Esophagus (tissue), 2 donors: ENCODE measurements around the gene ZNF880. TPM values are rescaled to one million over a fixed set of nuclear protein-coding genes. Genes with fewer than 3 reads are reported as not detected.
A peak's percentile ranks its signal among the peaks of the same experiment; 100 is the strongest.

ENCODE experiments used
- H3K27ac ChIP-seq, 2 donors: one replicate each; pipeline ENCODE4 v1.5.1; 2013; ENCODE audit warnings: low read depth in 2 of 2, mild to moderate bottlenecking in 2 of 2, inconsistent platforms in 1 of 2, low read length in 1 of 2, moderate library complexity in 1 of 2
- H3K27me3 ChIP-seq, 2 donors: one replicate each; pipeline ENCODE4 v1.6.1; 2013; ENCODE audit warnings: low read length in 2 of 2, control low read depth in 1 of 2, mild to moderate bottlenecking in 1 of 2; ENCODE audit not compliant: insufficient read depth in 2 of 2, control insufficient read depth in 1 of 2
- H3K36me3 ChIP-seq, 2 donors: one replicate each; pipeline ENCODE4 v1.6.1; 2013; ENCODE audit warnings: low read length in 1 of 2; ENCODE audit not compliant: control insufficient read depth in 2 of 2, insufficient read depth in 2 of 2
- H3K4me1 ChIP-seq, 2 donors: one replicate each; pipeline ENCODE4 v1.6.1; 2013; ENCODE audit warnings: low read length in 1 of 2; ENCODE audit not compliant: control insufficient read depth in 2 of 2, insufficient read depth in 2 of 2
- H3K4me3 ChIP-seq, 2 donors: one replicate each; pipeline ENCODE4 v1.5.1; 2013; ENCODE audit warnings: low read length in 2 of 2, mild to moderate bottlenecking in 2 of 2, low read depth in 1 of 2, moderate library complexity in 1 of 2
- H3K9me3 ChIP-seq, 2 donors: one replicate each; pipeline ENCODE4 v1.6.1; 2013; ENCODE audit warnings: mild to moderate bottlenecking in 2 of 2, low read depth in 1 of 2, low read length in 1 of 2, moderate library complexity in 1 of 2; ENCODE audit not compliant: control insufficient read depth in 2 of 2, insufficient read depth in 1 of 2
- WGBS, 2 donors: extraction: QIAGEN DNeasy Blood & Tissue Kit; methylation state at CpG; one replicate each; pipeline ENCODE4 v1.1.7; 2013; 5-methylcytosine and 5-hydroxymethylcytosine counted together
- polyA plus RNA-seq, 2 donors: library from polyadenylated mRNA; stranded (reverse); fragments of 200-250 nt; gene quantifications; one replicate each; pipeline ENCODE4 v1.2.3, GENCODE V29; 2013
- donor health status: healthy with polysubstance abuse.
- donor health status: Bipolar disorder and iron deficiency.

ZNF880 gene
- polyA plus RNA-seq, 2 donors: 5.4 to 5.7 TPM

DNA sequence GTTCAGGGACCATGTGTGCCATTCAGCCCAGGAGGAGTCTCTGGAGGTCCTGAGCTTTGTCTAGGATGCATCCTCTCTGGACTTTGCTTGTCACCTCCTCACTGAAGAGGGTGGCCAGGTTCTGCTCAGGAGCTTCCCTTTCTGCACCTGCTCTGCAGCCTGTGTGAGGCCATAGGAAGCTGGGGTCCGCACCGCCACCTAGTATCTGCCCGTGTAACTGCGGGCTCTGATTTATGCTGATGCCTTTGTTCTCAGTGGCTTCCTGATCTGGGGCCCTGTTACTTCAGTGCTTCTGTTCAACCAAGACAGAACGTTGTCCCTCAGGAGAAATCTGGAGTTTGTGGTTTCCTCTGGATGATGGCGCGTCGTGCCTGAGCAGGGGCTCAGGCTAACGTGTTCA lies 18.2 kb upstream of the ZNF880 start:
- Histone ChIP-seq H3K4me1 (no peaks in the 10 kb centered on the region), H3K27me3 (no peaks in the 10 kb centered on the region), H3K36me3 (no peaks in the 10 kb centered on the region), H3K9me3 (peaks cover 7 to 10% of the 10 kb centered on the region in 2 donors), H3K27ac (no peak overlapping the region), H3K4me3 (no peak overlapping the region)
- 77 to 85% methylated on average over 9 of the region's 9 CpGs for WGBS, 2 donors

DNA sequence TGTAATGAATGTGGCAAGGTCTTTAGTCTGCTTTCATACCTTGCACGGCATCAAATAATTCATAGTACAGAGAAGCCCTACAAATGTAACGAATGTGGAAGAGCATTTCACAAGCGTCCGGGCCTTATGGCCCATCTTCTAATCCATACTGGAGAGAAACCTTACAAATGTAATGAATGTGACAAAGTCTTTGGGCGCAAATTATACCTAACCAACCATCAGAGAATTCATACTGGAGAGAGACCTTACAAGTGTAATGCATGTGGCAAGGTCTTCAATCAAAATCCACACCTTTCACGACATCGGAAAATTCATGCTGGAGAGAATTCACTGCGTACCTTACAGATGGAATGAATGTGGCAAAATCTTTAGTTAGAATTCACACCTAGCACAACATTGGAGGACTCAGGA lies 3.3 kb upstream of the ZNF880 start:
- WGBS, 2 donors: 96 to 97% methylated on average over 8 of the region's 8 CpGs
- Histone ChIP-seq H3K27me3 (no peaks in the 10 kb centered on the region), H3K9me3 (peaks cover 7 to 15% of the 10 kb centered on the region in 2 donors), H3K36me3 (no peaks in the 10 kb centered on the region), H3K4me1 (no peaks in the 10 kb centered on the region), H3K27ac (no peak overlapping the region), H3K4me3 (no peak overlapping the region)

DNA sequence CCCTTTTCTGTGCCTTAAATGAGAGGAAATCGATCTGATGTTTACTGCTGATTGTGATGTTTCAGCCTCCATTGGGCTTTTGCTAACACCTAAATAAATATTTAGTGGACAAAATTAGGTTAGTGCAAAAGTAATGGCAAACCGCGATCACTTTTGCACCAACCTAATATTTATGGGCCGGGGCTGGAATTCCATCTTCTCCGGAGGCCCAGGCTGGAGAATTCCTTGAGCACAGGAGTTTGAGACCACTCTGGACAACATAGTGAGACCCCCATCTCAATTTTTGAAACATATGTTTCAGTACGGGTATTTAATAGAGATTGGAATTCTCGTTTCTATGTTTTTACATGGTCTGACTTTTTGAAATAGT lies 603 bp downstream of the ZNF880 start:
- Histone ChIP-seq H3K36me3 (peaks cover 8 to 9% of the 10 kb centered on the region in 2 donors), H3K4me3 (peak overlapping the region; percentile 87 to 89), H3K9me3 (peaks cover 2 to 15% of the 10 kb centered on the region in 2 donors), H3K27ac (peak overlapping the region; percentile 97 to 98), H3K4me1 (no peaks in the 10 kb centered on the region), H3K27me3 (no peaks in the 10 kb centered on the region)
- WGBS, 2 donors: 40 to 48% methylated on average over 7 of the region's 7 CpGs

DNA sequence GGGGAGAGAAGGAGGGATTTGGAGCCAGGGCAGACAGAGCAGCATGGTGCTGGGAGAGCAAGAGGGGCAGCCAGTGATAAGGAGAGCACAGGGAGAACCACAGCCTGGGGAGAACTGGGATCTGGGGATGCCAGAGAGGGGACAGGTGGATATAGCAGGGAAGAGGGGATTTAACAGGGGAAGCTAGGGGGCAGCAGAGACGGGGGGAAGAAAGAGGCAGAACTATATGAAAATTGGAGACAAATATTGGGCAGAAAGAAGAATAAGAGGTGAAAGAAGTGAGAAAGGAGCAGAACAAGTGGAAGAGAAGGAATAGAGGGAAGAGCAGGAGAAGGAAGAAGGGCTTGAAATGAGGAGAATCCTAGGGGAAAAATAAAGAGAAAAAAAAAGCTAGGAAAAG lies 21.4 kb downstream of the ZNF880 start:
- no peaks in the 10 kb centered on the region for H3K4me1 ChIP-seq
- peaks cover 20 to 22% of the 10 kb centered on the region in 2 donors for H3K9me3 ChIP-seq

DNA sequence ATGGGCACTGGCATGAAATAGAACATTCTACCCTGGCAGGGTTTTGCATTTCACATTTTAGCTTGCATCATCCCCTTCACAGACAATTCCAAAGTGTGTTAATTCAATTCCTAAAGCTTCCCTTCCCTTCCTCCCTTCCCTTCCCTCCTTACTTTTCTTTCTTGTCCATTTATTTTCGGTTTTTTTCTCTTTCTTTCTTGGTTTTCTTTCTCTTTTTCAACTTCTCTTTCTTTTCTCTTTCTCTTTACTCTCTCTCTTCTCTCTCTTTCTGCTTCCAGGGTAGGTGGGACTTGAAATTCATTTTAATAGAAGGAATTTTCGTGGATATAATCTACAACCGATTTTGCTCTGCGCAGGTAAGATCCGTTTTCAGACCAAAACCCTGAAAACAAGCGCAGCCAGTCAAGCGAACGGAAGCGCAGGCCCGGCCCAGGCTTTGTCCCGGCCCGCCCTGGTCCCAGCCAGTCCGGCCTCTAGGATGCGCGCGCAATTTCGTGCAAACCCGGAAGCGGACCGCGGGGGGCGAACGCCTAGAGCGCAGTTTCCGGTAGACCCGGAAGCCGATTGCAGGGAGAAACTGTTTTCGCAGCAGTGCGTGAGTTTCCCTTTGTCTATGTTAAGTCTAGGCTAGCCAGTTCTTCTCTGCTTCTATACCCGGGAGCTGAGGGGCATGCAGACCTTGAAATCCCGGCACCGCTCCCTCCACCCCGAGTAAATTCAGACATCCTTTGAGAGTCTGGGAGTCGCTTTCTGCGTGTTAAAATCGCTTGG lies 27.8 kb downstream of the ZNF880 start, which contains the start of gene ZNF528:
TSS of gene ZNF528 (plus strand) at position 540 of the 771 bp plus-strand sequence. CDS start 4,165 bp downstream, outside the sequence.
- WGBS, 2 donors: 1% methylated on average over 36 of the region's 36 CpGs
- Histone ChIP-seq H3K27me3 (no peaks in the 10 kb centered on the region), H3K4me1 (peaks cover 0 to 4% of the 10 kb centered on the region in 2 donors), H3K4me3 (peak within 1 kb of the TSS; percentile 73 to 74), H3K27ac (peak within 1 kb of the TSS; percentile 75 to 76), H3K9me3 (peaks cover 9 to 25% of the 10 kb centered on the region in 2 donors), H3K36me3 (peaks cover 0 to 8% of the 10 kb centered on the region in 2 donors)

More for the DNA sequence above, 21.4 kb downstream of the ZNF880 start:
- Histone ChIP-seq H3K36me3 (no peaks in the 10 kb centered on the region), H3K27me3 (no peaks in the 10 kb centered on the region), H3K4me3 (no peak overlapping the region), H3K27ac (no peak overlapping the region)
- 59 to 60% methylated on average over 1 of the region's 1 CpG for WGBS, 2 donors

DNA sequence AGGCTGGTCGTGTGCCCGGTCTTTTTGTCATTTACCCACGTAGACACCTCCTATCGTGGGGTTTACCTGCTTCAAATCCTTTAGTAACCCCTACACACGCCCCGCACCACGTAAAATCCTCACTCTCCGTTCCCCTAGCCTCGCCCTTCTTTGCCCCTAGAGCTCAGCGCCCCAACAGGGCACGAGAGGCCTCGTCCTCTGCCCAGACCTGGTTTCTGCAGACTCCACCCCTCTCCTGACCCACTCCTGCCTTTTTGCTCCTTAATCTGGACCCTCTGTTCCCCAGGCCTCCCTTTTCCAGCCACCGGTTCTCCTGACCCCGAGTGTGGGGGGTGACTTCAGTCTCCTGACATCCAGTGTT lies 28.3 kb downstream of the ZNF880 start:
- Histone ChIP-seq H3K4me1 (peaks cover 0 to 4% of the 10 kb centered on the region in 2 donors), H3K4me3 (peak overlapping the region; percentile 73 to 74), H3K36me3 (peaks cover 0 to 10% of the 10 kb centered on the region in 2 donors), H3K9me3 (peaks cover 9 to 25% of the 10 kb centered on the region in 2 donors), H3K27ac (peak overlapping the region; percentile 75 to 76), H3K27me3 (no peaks in the 10 kb centered on the region)
- 3 to 7% methylated on average over 14 of the region's 14 CpGs for WGBS, 2 donors

DNA sequence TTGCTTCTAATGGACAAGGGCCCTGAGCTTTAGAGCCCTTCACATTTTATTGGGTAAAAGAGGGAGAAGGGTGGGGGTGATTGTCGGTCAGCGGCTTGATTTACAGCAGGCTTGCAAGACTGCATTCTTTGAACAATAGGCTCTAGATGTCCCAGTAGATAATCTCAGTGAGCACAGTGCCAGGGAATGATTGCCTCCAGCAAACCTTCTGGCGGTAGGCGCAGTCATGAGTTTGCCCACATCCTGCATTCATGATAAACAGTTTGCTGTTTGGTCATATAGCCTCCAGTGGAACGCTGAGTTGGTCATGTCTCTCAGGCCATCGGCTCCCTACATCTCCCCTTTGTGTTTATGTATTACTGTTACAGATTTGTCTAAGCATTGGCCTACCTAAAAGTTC lies 40.6 kb downstream of the ZNF880 start:
- 96 to 98% methylated on average over 6 of the region's 6 CpGs for WGBS, 2 donors
- H3K36me3 ChIP-seq: peaks cover 18 to 19% of the 10 kb centered on the region in 2 donors
- H3K9me3 ChIP-seq: peaks cover 14 to 34% of the 10 kb centered on the region in 2 donors
- H3K27ac ChIP-seq: no peak overlapping the region
- H3K27me3 ChIP-seq: no peaks in the 10 kb centered on the region
- no peaks in the 10 kb centered on the region for H3K4me1 ChIP-seq
- H3K4me3 ChIP-seq: no peak overlapping the region

DNA sequence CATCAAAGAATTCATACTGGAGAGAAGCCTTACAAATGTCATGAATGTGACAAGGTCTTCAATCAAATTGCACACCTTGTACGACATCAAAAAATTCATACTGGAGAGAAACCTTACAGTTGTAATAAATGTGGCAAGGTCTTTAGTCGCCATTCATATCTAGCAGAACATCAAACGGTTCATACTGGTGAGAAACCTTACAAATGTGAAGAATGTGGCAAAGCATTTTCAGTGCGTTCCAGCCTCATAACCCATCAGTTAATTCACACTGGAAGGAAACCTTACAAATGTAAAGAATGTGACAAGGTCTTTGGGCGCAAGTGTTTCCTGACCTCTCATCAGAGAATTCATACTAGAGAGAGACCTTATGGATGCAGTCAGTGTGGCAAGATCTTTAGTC lies 46.0 kb downstream of the ZNF880 start:
- WGBS, 2 donors: 96 to 97% methylated on average over 5 of the region's 5 CpGs
- H3K4me1 ChIP-seq: no peaks in the 10 kb centered on the region
- no peak overlapping the region for H3K27ac ChIP-seq
- H3K9me3 ChIP-seq: peaks cover 23 to 37% of the 10 kb centered on the region in 2 donors
- H3K4me3 ChIP-seq: no peak overlapping the region
- no peaks in the 10 kb centered on the region for H3K27me3 ChIP-seq
- peaks cover 0 to 2% of the 10 kb centered on the region in 2 donors for H3K36me3 ChIP-seq

DNA sequence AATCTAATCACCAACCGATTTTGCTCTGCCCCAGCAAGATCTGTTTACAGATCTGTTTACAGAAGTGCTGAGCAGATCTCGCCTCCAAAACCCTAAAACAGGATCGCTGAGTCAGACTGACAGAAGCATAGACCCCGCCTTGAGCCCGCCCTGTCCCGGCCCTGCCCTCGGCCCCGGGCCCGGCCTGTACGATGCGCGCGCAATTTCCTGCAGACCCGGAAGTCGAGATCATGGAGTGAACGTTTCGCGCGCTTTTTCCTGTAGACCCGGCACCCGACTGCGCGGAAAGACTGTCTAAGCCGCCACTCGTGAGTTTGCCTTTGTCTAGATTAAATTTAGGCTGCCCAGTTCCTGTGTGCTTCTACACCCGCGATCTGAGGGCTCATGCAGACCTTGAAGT lies 59.2 kb downstream of the ZNF880 start, which contains the start of gene ZNF534:
TSS of gene ZNF534 (plus strand) at position 212 of the 400 bp plus-strand sequence. CDS start 2,327 bp downstream, outside the sequence.
- WGBS, 2 donors: 61 to 63% methylated on average over 27 of the region's 27 CpGs
- H3K36me3 ChIP-seq: no peaks in the 10 kb centered on the region
- H3K4me3 ChIP-seq: no peak within 1 kb of the TSS
- H3K4me1 ChIP-seq: no peaks in the 10 kb centered on the region
- H3K27ac ChIP-seq: no peak within 1 kb of the TSS
- peaks cover 22 to 28% of the 10 kb centered on the region in 2 donors for H3K9me3 ChIP-seq
- no peaks in the 10 kb centered on the region for H3K27me3 ChIP-seq
